Gastroesophageal sphincter (tissue), 4 donors: Measurements from ENCODE around the gene RIPPLY2. TPM values are rescaled to one million over a fixed set of nuclear protein-coding genes. Genes with fewer than 3 reads are reported as not detected.

Source experiments
- ATAC-seq: fragments of 150-250 bp; one replicate; pipeline ENCODE4 v1.9.1; 2016; ENCODE audit warnings: mild to moderate bottlenecking, moderate library complexity
- H3K27ac ChIP-seq, 4 donors: fragments of 200-600 bp; sonication (generic) in 3 of 4; 1 replicate in 3 of 4; 2 replicates in 1 of 4; pipeline ENCODE4 v1.5.1; 2016 to 2019
- H3K27me3 ChIP-seq: fragments of 200-600 bp; sonication (generic); one replicate; pipeline ENCODE4 v1.5.1; 2019
- H3K36me3 ChIP-seq, 2 donors: fragments of 200-600 bp; sonication (generic); one replicate each; pipeline ENCODE4 v1.5.1; 2019; ENCODE audit warnings: control low read depth in 1 of 2
- H3K4me1 ChIP-seq, 3 donors: fragments of 200-600 bp; sonication (generic); 1 replicate in 2 of 3; 2 replicates in 1 of 3; pipeline ENCODE4 v1.5.1; 2016 to 2019; ENCODE audit warnings: control low read depth in 2 of 3
- H3K4me3 ChIP-seq, 2 donors: fragments of 200-600 bp; sonication (generic); one replicate each; pipeline ENCODE4 v1.5.1; 2019; ENCODE audit warnings: mild to moderate bottlenecking in 1 of 2, moderate library complexity in 1 of 2
- H3K9me3 ChIP-seq, 3 donors: fragments of 200-600 bp; sonication (generic); one replicate each; pipeline ENCODE4 v1.5.1; 2017 to 2019; ENCODE audit warnings: control low read depth in 2 of 3
- EP300 ChIP-seq: sonication (generic); formaldehyde crosslinking; IDR thresholded peaks from one replicate; pipeline ENCODE4 v1.6.1; 2017; ENCODE audit warnings: antibody characterized with exemption, mild to moderate bottlenecking
- POLR2A ChIP-seq, 2 donors: fragments of 450-650 bp; IDR thresholded peaks; one replicate each; pipeline ENCODE4 v1.6.1; 2017; ENCODE audit warnings: antibody characterized with exemption in 2 of 2, mild to moderate bottlenecking in 2 of 2, moderate library complexity in 1 of 2
- POLR2AphosphoS5 ChIP-seq: sonication (generic); formaldehyde crosslinking; IDR thresholded peaks from one replicate; pipeline ENCODE4 v1.6.1; 2017; ENCODE audit warnings: antibody characterized with exemption
- WGBS, 2 donors: methylation state at CpG; one replicate each; pipeline ENCODE4 v1.1.5; 2018; ENCODE audit warnings: low coverage in 1 of 2; 5-methylcytosine and 5-hydroxymethylcytosine counted together
- total RNA-seq, 4 donors: library from RNA; depleted of rRNA; stranded (reverse); fragments of >200 nt; gene quantifications; one replicate each; pipeline ENCODE4 v1.1.0, GENCODE V29; 2016
- TF ChIP-seq, protein P1 (sequence below), 4 experiments: fragments of 200-600 bp in 2 of 4; fragments of 450-650 bp in 2 of 4; sonication (generic) in 1 of 4; IDR thresholded peaks; one replicate each; pipeline ENCODE4 v1.5.1; 2017 to 2019; ENCODE audit warnings: antibody characterized with exemption in 4 of 4, mild to moderate bottlenecking in 2 of 4, moderate library complexity in 2 of 4

The RIPPLY2 gene
- total RNA-seq, 4 donors from 2014 or later: 2.3 TPM; not detected in 3

DNA sequence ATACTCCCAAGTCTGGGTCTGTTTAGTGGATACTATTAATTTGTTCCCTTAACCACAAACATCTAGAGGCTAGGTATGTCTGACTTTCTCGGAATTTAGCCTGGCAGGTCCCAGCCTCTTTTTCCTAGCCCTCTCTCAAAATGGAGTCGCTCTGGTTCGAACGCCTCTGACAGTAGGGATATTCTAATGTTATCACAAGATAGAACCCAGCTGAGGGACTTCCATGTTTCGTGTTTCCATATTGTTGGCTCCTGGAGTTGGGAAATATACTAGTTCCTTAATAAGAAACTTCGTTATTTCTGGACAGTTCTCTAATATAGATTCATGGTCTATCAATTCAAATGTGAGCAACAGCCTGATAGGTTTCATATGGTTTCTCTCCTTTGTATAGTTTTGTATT is 22.7 kb downstream of the RIPPLY2 start:
- H3K4me1 ChIP-seq: peaks cover 0 to 4% (median 0%) of the 10 kb centered on the region in 3 donors
- no peaks in the 10 kb centered on the region for H3K9me3 ChIP-seq
- WGBS, 2 donors: 90 to 100% methylated on average over 4 to 6 of the region's 6 CpGs
- H3K36me3 ChIP-seq: no peaks in the 10 kb centered on the region
- no peaks in the 10 kb centered on the region for H3K27me3 ChIP-seq
- TF ChIP-seq EP300 (no peak), POLR2AphosphoS5 (no peak), POLR2A (IDR thresholded peaks at IDR 0.05) (no peak)
- TF ChIP-seq, protein P1, sequence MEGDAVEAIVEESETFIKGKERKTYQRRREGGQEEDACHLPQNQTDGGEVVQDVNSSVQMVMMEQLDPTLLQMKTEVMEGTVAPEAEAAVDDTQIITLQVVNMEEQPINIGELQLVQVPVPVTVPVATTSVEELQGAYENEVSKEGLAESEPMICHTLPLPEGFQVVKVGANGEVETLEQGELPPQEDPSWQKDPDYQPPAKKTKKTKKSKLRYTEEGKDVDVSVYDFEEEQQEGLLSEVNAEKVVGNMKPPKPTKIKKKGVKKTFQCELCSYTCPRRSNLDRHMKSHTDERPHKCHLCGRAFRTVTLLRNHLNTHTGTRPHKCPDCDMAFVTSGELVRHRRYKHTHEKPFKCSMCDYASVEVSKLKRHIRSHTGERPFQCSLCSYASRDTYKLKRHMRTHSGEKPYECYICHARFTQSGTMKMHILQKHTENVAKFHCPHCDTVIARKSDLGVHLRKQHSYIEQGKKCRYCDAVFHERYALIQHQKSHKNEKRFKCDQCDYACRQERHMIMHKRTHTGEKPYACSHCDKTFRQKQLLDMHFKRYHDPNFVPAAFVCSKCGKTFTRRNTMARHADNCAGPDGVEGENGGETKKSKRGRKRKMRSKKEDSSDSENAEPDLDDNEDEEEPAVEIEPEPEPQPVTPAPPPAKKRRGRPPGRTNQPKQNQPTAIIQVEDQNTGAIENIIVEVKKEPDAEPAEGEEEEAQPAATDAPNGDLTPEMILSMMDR (IDR thresholded peaks at IDR 0.05): no peak
- H3K4me3 ChIP-seq: no peak overlapping the region
- no peak overlapping the region for H3K27ac ChIP-seq
- ATAC-seq: no peak

DNA sequence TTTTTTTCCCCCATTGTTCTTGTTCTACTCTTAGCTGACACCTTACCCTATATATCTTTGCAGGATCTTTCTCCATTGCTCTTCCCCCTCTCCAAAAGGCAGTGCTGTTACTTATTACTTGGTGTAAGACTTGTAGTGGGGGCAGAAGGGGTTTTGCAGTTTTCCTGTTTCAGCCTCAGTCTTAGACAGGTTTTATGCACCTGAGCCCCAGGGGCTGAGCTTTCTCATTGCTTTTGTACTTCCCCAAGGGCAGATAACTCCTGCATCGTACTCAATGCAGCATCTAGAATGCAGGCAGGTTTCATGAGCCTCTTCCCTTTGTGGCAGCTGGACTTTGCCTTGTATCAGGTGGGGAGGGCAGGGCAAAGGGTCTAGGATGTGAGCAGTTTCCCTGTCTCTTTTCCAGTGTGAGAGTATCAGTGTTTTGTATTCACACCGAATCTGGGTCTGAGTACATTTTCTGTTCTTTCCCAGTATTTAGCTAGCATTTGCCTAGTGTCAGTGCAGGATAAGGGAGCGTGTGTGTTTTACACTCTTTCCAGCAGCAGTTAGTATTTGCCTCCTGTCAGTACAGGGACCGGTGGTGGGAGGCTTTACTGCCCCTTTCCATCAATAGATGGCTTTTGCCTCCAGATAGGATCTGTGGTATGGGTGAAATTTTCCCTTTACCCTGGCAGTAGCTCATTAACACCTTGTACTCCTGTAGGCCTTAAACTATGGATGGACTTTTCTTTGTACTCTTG is 25.9 kb downstream of the RIPPLY2 start:
- no peaks in the 10 kb centered on the region for H3K27me3 ChIP-seq
- TF ChIP-seq, protein P1 (IDR thresholded peaks at IDR 0.05): no peak
- TF ChIP-seq POLR2AphosphoS5 (no peak), EP300 (no peak), POLR2A (IDR thresholded peaks at IDR 0.05) (no peak)
- H3K9me3 ChIP-seq: no peaks in the 10 kb centered on the region
- H3K4me3 ChIP-seq: no peak overlapping the region
- ATAC-seq: no peak
- H3K4me1 ChIP-seq: peaks cover 0 to 4% (median 0%) of the 10 kb centered on the region in 3 donors
- 53 to 77% methylated on average over 3 to 4 of the region's 4 CpGs for WGBS, 2 donors
- no peaks in the 10 kb centered on the region for H3K36me3 ChIP-seq
- H3K27ac ChIP-seq: no peak overlapping the region

GRCh38 chr6:83879746-83880145 is 26.6 kb downstream of the RIPPLY2 start:
- H3K9me3 ChIP-seq: no peaks in the 10 kb centered on the region
- H3K4me3 ChIP-seq: no peak overlapping the region
- H3K27me3 ChIP-seq: no peaks in the 10 kb centered on the region
- TF ChIP-seq, protein P1 (IDR thresholded peaks at IDR 0.05): no peak
- no peak for TF ChIP-seq EP300
- no peak for TF ChIP-seq POLR2A (IDR thresholded peaks at IDR 0.05)
- TF ChIP-seq POLR2AphosphoS5: no peak
- H3K36me3 ChIP-seq: no peaks in the 10 kb centered on the region
- peaks cover 0 to 4% (median 0%) of the 10 kb centered on the region in 3 donors for H3K4me1 ChIP-seq
- no peak overlapping the region for H3K27ac ChIP-seq
- ATAC-seq: no peak
- 81 to 100% methylated on average over 1 to 4 of the region's 4 CpGs for WGBS, 2 donors

DNA sequence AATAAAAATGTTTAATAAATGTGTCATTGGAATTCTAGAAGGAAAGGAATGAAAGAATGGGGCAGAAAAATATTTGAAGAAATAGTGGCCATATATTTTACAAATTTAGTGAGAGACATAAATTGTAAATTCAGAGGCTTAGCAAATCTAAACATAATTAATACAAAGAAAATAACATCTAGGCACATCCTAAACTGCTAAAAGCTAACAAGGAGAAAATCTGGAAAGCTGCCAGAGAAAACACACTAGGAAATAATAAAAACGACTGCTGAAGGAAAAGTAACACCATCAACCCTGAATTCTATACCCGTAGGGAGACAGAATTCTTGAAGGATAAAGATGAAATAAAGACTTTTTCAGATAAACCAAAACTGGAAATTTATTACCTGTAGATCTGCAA is 30.1 kb downstream of the RIPPLY2 start:
- Histone ChIP-seq H3K27ac (no peak overlapping the region), H3K4me1 (peaks cover 0 to 4% (median 0%) of the 10 kb centered on the region in 3 donors), H3K36me3 (no peaks in the 10 kb centered on the region), H3K9me3 (no peaks in the 10 kb centered on the region), H3K27me3 (no peaks in the 10 kb centered on the region), H3K4me3 (no peak overlapping the region)
- TF ChIP-seq, protein P1 (IDR thresholded peaks at IDR 0.05): no peak
- no peak for TF ChIP-seq POLR2A (IDR thresholded peaks at IDR 0.05)
- no peak for TF ChIP-seq POLR2AphosphoS5
- no peak for TF ChIP-seq EP300
- 13 to 19% methylated on average over 2 of the region's 2 CpGs for WGBS, 2 donors
- no peak for ATAC-seq

DNA sequence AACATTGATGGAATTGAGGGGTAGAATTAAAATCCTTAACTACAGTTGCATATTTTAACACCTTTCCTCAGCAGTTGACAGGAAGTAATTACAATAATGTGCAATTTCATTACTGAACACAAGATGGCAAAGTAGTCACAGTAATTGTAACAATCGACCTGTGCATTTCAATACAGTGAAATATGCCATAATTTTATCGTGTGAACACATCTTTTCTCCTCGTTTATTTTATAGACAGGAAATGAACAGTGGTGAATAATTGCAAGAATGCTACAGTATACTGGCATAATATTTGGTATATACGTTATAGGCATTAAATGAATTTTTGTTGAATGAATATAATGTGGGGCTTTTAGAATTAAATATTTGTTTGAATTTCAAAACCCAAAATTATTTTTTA is 31.4 kb downstream of the RIPPLY2 start:
- H3K9me3 ChIP-seq: no peaks in the 10 kb centered on the region
- H3K27ac ChIP-seq: no peak overlapping the region
- H3K36me3 ChIP-seq: no peaks in the 10 kb centered on the region
- no peaks in the 10 kb centered on the region for H3K27me3 ChIP-seq
- TF ChIP-seq, protein P1 (IDR thresholded peaks at IDR 0.05): peak; percentile 35 to 63 (median 53)
- no peak for TF ChIP-seq POLR2A (IDR thresholded peaks at IDR 0.05)
- 3 to 5% methylated on average over 4 of the region's 4 CpGs for WGBS, 2 donors
- H3K4me3 ChIP-seq: no peak overlapping the region
- no peak for ATAC-seq
- no peaks in the 10 kb centered on the region for H3K4me1 ChIP-seq
